NCI-H748 (cell line): ENCODE results near the gene FCAMR.

Experiments used
- DNase-seq: peaks from one replicate; lab custom pipeline; 2025; ENCODE audit not compliant: unreplicated experiment; lab: John Stamatoyannopoulos, UW

The FCAMR gene

DNA sequence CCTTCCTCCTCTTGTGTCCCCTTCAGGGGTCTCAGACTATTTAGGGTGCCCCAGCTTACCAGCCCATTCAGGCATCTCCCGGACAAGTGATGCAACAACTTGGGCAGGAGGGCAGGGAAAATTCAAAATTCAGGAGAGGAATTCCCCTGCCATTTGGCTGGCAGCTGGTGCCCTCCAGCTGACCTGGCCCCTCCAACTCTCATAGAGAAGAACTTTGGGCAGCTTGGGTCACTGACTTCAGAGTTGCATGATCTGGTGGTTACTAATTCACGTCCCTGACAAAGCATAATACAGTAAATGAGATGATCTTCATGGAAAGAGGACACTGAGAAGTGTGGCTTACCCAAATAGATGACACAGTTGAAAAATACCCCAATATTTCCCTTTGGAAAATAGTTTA is at the start of gene FCAMR:
FCAMR (minus strand) TSS at position 15 of the 400 bp plus-strand sequence. CDS start 335 bp downstream, outside the sequence.
- no peak for DNase-seq

DNA sequence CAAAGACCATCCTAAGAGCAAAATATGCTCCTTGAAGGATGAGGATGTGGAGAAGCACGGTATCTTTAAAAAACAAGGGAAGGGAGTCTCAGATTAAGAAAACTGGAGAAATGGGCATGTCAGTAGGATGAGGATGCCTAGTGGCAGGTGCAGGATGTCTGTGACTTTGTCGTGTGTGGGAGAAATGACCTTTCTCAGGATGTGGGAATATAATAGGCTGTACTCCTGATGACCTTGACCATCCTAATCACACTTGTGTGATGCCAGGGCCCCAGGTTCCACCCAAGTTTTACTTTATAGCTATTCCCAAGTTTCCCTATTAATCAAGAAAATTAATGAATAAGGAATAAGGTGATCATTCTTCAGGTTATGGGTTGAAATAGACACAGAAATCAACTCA is 49.4 kb upstream of the FCAMR start:
- no peak for DNase-seq

DNA sequence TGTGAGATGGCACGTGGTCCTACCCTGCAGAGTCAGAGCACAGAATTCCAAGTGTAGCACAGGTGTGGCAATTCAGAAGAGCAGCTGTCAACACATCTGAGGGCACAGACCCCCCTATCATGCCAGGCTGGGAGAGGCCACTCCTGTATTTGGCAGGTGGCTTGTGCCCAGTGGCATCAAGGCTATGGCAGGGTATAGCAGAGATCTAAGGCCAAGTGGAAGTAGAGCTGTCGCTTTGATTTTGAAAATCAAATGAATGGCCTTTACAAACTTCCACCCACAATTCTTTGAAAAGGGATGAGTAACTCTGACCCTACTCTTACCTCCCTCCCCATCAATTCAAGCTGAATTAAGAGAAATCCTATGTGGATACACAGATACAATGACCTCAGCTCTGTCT is 48.9 kb upstream of the FCAMR start:
- DNase-seq, result no peak

DNA sequence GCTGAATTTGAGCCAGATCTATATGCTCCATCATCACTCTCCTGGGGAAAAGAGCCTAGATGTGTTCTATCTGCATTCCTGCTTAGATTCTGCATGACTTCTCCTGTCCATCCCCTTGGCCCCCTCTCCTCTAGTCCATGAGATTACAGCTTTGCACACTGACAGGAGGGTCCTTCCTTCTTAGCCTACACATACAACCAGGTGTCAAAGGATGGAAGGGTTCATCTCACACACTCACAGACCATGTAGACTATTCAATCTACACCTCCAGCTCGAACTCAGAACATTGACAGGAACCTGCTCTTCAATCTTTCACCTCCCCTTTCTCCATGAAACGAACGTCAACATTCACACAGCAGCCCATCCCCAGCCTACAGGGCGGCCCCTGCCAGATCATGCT is 48.4 kb upstream of the FCAMR start:
- no peak for DNase-seq

GRCh38 chr1:207017615-207018559 is 47.6 kb upstream of the FCAMR start:
- DNase-seq, result no peak

GRCh38 chr1:207015791-207016190 is 45.5 kb upstream of the FCAMR start:
- no peak for DNase-seq

DNA sequence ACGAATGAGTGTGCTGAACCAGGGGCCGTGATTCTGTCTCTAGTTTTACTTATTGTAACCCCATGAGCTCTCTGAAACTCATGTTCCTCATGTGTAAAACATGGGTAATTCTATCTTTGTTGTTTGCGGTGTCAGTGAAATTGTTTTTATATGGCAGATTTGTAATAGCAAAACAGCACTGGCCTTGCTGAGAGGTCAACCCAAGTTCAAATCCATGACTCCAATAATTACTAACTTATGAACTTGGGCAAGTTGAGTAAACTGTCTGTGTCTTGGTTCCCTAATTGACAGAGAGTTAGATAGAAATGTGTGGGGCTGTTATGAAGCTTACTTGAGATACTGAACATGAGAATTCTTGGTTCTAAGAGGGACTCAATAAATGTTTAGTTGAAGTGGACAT is 44.5 kb upstream of the FCAMR start:
- no peak for DNase-seq

GRCh38 chr1:207013321-207014085 is 43.2 kb upstream of the FCAMR start:
- no peak for DNase-seq

DNA sequence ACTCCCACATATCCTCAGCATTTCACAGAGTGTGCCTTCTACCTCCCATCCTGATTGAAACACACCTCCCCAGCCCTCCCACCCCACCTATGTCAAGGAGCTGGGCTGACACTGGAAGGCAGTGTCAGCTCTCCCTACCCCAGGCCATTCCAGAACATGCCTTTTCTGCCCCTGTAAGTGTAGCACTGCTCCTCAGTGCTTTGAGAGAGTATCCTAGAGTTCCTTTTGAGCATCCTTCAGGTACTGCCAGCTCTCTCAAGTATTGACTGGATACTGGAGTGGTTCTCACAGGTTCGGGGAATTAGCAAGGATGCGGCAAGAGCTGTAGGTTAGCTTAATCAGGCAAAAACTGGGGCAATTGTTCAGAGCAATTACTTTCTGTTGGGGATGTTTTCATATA is 40.5 kb upstream of the FCAMR start:
- no peak for DNase-seq

DNA sequence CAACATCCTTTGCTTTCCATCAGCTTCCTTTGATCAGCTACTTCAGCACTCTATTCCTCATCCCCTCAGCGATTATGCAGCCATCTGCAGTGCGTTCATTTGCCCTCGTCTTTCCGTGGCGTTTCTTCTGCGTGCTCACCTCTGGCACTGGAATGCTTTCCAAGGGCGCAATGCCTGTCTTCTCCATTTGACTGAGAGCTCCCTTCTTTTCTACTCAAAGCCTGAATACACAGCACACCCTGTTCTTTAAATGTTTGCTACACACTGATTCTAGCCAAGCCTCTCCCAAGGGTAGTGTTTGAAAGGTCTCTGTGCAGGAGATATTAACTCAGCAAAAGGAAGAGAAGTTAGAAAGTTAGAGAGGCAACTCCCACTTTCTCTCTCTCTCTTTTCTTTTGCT is 39.7 kb upstream of the FCAMR start:
- no peak for DNase-seq

DNA sequence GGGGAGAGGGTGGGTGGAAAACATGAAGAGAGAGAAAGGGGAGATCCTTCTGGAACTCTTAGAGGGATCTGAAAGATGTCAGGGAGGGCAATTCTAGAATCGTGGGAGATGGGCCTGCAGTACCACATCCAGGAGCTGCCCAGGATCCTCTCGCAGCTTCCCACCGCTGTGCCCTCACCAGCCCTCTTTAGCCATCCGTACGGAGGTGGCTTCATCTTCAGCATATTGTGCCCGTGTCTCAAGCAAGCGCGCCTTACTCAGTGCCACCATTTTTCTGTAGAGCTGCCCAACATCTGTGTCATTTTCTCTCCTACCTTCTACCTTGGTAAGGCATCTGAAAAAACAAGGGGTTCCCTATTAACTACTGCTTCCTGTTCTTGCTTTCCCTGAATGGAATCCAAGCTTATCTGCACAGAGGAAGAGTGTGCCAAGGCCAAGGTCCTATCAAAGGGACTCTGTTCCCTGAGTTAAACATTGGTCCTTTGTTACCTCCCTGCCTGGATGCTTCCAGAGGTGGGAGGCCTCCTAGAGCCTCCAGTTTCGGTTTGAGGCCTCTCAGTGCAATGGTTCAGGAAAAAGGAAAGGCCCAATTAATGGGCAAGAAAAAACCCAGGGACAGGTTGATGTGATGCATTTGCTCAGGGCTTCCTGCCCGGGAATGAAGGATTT is 39.1 kb upstream of the FCAMR start:
- DNase-seq, result no peak

DNA sequence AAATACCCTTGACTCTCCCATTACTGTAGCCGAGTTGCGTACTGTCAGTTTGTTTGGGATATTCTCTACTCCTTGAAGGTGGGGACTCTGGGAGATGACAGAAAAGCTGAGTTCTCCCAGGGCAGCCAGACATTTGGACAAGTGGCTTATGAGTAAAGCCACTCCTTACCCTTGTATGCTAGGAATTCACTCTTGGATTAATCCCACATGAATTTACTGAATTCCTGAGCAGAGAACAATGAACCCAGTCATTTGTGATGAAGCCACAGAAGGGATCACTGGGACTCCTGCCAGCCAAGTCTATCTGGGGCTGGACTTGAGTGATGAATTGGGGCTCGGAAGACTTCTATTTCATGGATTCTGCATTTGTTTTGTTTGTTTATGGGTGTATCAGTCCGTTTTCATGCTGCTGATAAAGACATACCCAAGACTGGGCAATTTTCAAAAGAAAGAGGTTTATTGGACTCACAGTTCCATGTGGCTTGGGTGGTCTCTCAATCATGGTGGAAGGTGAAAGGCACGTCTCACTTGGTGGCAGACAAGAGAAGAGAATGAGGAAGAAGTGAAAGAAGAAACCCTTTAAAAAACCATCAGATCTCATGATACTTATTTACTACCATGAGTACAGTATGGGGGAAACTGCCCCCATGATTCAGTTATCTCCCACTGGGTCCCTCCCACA is 37.2 kb upstream of the FCAMR start:
- DNase-seq, result no peak

DNA sequence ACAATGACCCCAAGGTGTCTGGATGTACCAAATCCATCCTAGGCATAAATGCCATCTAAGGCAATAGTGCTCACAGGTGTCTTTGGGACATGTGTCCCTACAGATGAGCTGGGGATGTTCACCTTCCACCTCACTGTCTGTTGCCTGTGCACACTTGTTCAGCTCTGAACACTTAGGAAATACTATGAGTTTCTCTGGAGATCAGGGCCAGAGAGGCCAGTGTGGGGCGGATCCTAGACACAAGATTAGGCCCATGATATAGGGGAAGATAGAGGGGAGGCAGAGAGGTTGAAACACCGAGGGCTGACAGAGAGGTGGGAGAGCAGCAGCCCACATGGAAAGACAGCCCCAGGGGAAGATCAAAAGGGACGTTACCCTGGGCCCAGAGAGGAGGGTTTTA is 36.7 kb upstream of the FCAMR start:
- no peak for DNase-seq

DNA sequence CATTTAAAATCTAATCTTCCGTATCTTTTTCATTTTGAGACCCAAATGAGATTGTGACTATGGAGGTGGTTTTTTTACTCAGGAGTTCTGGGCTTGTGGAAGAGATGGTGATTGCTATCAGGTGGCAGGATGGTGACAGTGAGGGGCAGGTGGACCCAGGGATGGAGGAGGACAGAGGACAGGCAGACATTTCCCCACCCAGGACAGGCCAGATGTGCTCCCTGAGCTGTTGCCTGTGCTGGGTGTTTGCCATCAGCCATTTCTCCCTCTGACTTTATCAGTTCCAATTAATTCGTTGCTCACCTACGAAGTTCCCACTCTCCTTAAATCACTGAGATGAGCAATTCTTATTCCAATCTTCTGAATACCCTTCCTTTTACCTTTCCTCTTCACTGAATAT is 35.8 kb upstream of the FCAMR start:
- no peak for DNase-seq

- DNase-seq, result peak; percentile 31
These were observed 34.9 kb upstream of the FCAMR start for GRCh38 chr1:207004931-207005830.

GRCh38 chr1:207003210-207003609 is 33.0 kb upstream of the FCAMR start:
- DNase-seq, result no peak

DNA sequence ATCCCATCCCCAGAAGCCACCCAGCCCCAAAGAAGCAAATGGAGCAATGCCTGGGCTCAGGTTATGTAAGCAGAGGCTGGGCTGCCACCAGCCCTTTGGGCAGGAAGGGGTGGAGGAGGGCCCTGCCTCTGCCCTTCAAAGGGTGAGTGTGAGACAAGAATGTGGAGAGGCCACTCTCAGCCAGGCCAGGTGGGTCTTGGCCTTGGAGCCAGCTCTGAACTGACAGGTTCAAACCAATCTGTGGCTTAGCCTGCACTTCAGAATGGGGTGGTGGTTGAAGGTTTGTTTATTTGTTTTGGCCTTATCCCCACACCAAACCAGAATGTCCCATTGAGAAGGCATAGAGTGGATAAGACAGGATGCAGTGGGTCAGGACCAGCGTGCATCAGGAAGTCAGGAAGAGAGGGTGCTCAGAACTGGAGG is 32.5 kb upstream of the FCAMR start:
- no peak for DNase-seq

GRCh38 chr1:207001492-207002245 is 31.4 kb upstream of the FCAMR start:
- DNase-seq, result no peak

DNA sequence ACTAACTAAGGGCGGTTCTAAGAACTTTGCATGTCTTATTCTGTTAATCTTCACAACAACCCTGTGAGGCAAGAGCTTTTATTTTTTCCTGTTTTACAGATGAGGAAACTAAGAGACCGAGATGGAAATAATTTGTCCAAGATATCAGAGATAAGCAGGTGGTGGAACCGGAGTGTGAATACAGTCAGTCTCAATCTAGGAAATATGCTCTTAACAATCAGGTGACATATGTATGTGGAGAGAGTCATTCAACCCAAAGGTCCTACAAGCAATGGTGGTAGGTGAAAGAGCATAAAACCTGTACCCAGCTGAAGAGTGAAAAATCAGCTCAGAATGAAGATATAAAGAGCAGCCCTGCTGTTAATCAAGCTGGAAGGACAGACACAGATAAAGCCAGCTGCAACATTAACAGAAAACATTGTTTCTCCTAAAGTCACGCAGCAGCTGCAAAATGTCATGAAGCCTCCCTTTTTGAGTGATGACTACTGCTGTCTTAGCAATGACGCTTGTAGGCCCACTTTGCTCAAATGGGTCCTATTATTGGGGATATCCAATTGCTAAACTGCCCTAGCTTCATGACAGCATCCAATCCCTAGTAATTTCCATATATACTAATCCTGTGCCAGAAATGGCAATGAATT is 30.5 kb upstream of the FCAMR start:
- DNase-seq, result no peak
